AG09319 (cell line): Measurements from ENCODE around the gene PCBP3.

Experiments used
- DNase-seq: peaks from one replicate; pipeline ENCODE4 v3.0.0-alpha.2; 2010; ENCODE audit warnings: low read depth; ENCODE audit errors: extremely low read depth
- TF ChIP-seq, protein P1 (sequence below): IDR thresholded peaks from 2 replicates; pipeline ENCODE4 v1.5.1; 2011; ENCODE audit warnings: low read depth, mild to moderate bottlenecking, inconsistent platforms, low read length, moderate library complexity

PCBP3 gene

DNA sequence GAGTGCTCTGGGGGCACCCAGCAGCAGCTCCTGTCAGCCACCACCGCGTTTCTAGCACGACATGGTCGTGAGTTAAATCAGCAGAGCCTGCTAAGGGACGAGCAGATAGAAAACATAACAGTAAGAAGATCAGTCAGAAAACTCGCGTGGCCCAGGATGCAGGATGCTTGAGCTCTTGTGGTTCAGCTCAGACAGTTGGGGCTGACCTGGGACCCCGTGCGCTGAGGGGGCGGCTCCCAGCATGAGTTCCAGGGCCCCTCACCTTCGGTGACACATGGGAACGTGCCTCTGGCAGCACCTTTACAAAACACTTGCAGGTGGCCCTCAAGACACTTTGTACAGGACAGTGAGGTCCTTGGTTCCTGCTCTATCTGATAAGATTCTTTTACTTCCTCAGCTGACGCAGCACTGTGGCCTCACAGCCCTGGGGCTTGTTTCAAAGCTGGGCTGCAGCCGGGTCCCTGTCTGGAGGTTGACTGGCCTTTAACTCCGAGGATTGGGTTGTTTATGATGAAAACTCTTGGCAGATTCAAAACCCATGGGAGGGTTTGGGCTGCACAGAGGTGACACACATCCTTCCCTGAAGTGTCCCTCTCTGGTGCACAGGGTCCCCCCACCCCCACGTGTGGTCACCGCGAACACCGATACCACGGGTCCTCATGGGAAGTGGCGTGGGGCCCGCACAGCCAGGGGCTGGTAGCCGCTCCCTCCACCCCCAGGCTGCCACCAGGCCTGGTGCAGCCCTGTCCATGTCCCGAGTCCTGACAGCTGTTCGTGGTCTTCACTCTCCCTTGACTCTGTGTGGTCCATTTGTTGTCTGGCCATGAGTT is 272.7 kb downstream of the PCBP3 start:
- DNase-seq = no peak
- TF ChIP-seq, protein P1, sequence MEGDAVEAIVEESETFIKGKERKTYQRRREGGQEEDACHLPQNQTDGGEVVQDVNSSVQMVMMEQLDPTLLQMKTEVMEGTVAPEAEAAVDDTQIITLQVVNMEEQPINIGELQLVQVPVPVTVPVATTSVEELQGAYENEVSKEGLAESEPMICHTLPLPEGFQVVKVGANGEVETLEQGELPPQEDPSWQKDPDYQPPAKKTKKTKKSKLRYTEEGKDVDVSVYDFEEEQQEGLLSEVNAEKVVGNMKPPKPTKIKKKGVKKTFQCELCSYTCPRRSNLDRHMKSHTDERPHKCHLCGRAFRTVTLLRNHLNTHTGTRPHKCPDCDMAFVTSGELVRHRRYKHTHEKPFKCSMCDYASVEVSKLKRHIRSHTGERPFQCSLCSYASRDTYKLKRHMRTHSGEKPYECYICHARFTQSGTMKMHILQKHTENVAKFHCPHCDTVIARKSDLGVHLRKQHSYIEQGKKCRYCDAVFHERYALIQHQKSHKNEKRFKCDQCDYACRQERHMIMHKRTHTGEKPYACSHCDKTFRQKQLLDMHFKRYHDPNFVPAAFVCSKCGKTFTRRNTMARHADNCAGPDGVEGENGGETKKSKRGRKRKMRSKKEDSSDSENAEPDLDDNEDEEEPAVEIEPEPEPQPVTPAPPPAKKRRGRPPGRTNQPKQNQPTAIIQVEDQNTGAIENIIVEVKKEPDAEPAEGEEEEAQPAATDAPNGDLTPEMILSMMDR = no peak

DNA sequence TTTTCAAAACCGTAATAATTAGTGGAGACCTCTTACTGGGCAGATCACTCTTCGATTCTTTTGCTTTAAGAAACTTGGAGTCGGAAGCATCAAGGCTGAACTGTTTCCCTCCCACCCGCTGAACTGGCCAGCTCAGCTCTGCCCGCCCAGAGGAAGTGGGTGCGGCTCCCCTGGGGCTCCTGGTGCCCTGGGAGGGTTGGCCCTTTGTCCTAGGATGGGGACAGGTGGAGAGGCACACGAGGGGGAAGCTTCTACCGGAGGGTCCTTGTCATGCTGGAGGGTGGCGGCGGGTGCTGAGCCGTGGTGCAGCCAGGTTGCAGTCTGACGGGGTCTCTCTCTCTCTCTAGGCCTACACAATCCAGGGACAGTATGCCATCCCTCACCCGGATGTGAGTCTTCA is 273.7 kb downstream of the PCBP3 start:
- TF ChIP-seq, protein P1 = no peak
- DNase-seq = no peak

DNA sequence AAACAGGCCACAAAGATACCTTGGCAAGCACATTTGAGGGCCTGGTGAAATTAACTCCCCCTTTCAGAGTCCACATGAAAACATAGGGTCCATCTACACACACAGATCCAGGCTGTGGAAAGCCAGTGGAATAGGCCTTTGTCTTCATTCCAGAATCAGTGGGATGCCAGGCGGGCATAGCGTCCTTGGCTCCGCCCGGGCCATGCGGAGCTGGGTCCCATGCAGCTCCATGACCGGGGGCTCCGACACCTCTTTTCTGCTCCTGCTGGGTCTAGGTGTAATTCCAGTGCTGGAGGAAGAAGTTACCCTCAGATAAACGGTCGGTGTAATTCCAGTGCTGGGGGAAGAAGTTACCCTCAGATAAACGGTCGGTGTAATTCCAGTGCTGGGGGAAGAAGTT is 274.5 kb downstream of the PCBP3 start:
- TF ChIP-seq, protein P1 = no peak
- no peak for DNase-seq

DNA sequence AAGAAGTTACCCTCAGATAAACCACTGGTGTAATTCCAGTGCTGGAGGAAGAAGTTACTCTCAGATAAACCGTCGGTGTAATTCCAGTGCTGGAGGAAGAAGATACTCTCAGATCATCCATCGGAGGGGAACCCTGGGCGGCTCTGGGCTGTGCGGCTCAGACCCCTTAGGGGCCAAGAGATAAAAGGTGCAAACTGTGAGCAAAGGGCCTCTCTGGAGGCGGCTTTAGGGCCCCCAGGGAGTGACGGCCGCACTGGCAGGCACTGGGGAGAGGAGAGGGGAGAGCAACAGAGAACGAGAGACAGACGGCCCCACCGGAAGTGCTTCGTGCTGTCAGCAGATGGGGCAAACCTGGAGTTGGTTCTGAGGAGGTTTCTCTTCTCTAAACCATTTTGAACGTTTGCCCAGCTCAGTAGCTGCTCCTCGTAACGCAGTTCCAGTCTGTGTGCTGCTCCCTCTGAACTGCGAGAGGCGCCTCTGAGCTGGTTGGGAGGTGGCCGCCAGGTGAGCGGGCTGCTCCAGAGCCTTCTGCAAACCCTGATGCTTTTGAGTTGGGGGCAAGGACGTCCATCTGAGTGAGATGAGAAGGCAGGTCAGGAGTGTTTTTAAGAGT is 275.4 kb downstream of the PCBP3 start:
- TF ChIP-seq, protein P1 = no peak
- DNase-seq = no peak

DNA sequence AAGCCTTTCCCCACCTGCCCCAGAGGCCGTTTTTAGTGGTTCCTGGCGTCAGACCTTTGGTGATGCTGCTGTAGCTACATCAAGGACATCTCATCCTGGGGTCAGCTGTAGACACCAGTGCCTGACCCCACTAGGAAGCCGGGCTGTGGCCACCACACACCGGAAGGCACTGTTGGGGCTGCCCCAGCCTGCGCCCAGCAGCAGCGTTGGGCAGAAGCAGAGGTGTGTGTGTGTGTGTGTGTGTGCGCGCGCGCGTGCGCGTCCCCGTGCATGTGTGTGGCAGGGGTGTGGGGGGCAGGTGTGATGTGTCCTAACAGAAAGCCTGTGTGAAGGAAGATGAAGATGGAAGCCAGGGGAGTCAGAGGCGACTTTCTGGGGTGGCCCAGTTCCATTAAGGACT is 276.1 kb downstream of the PCBP3 start:
- TF ChIP-seq, protein P1 = no peak
- no peak for DNase-seq

DNA sequence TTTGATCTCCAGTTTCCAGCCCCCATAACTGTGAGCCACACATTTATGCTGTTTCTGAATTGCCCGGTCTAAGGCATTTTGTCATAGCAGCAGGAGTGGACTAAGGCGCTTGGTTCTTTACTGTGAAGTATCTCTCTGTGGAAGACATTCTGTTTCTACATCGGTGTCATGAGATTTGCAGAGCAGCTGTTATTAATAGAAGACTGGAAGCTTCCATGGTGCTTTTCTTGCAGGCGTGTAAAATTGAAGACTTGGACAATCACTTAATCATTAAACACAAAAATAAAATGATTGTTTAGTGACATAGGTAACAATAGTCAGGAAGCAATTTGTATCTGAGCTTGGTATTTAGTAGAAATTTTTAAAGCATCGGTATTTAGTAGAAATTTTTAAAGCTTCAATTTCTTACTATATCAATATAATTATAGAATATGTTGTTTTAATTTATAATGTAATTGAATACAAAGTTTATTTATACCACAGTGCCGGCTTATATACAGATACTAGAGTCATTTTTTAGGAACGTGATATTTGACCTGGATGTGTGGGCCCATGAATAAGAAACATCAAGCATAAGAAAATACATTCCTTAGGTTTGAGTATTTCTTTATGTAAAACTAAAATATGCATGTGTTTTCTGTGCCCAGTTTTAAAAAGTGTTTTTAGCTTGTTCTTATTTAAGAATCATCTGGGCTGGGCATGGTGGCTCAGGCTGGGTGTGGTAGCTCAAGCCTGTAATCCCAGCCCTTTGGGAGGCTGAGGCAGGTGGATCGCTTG is 277.5 kb downstream of the PCBP3 start:
- no peak for DNase-seq
- TF ChIP-seq, protein P1 = no peak

DNA sequence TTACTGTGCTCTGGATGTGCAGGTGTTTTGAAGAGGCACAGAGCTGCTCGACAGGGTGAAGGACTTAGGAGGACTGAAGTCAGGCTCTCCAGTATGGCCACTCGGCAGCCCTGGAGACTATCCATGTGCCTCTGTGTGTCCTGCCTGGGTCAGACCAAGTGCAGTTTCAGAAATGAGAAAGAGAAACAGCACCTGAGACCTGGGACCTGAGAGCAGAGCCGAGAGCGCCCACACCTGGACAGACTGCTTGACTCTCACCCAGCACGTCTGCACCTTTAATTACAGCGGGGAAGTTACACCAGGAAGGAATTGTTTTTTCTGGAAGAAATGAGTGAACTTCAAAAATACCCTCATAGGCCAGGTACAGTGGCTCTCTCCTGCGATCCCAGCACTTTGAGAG is 278.4 kb downstream of the PCBP3 start:
- DNase-seq = no peak
- TF ChIP-seq, protein P1 = no peak
